GM12878 (cell line): ENCODE measurements around the gene TOPORS. TPM values are rescaled to one million over a fixed set of nuclear protein-coding genes. Genes with fewer than 3 reads are reported as not detected.
"Not testable (repeated sequence)": the region's sequence is repeated elsewhere in the genome, so short reads cannot be mapped to it uniquely, and the experiment has no call there.

Source experiments
- ATAC-seq: fragments of 200-7000 bp; cut with Tn5 transposase; 3 replicates; pipeline ENCODE4 v1.9.1; 2020; ENCODE audit warnings: mild to moderate bottlenecking, moderate library complexity
- BruUV-seq: library from RNA; stranded (reverse); fragments of 400-500 nt; replicated peaks from 2 replicates; lab custom pipeline; 2021; lab: Mats Ljungman, UMichigan
- CTCF ChIA-PET: fragments of 300-600 bp; sonication (Branson Sonifier 250); formaldehyde crosslinking; extraction: SDS; loops from one replicate; lab custom pipeline; 2021; ENCODE audit warnings: inconsistent platforms; lab: Yijun Ruan, JAX
- POLR2A ChIA-PET: fragments of 350-600 bp; formaldehyde crosslinking; extraction: SDS; loops from one replicate; lab custom pipeline; 2021; ENCODE audit warnings: inconsistent platforms; lab: Charles Lee
- RAD21 ChIA-PET: fragments of 300-600 bp; sonication (Branson Sonifier 250); formaldehyde crosslinking; loops from one replicate; lab custom pipeline; 2023; ENCODE audit warnings: antibody characterized with exemption; ENCODE audit not compliant: unreplicated experiment; lab: Charles Lee
- SMC1A ChIA-PET: fragments of 300-600 bp; sonication (Branson Sonifier 250); formaldehyde crosslinking; loops from one replicate; lab custom pipeline; 2023; ENCODE audit not compliant: unreplicated experiment, uncharacterized antibody; lab: Charles Lee
- DNase-seq: peaks from one replicate; pipeline ENCODE4 v3.0.0-alpha.2; 2011; ENCODE audit warnings: low read depth, low spot score
- FAIRE-seq: peaks from 3 replicates; lab custom pipeline; 2011; peaks lifted over from hg19 to GRCh38; lab: Jason Lieb, UNC
- H2AFZ ChIP-seq: 2 replicates; pipeline ENCODE4 v1.6.0; 2011; ENCODE audit warnings: low read depth, low read length, control low read depth; ENCODE audit not compliant: control insufficient read depth
- H3K27ac ChIP-seq: 2 replicates; pipeline ENCODE4 v1.5.1; 2011; ENCODE audit warnings: control low read depth; ENCODE audit not compliant: control insufficient read depth, insufficient read depth
- H3K27me3 ChIP-seq, 2 experiments: replicated peaks in 1 of 2; 2 replicates each; pipeline versions ENCODE4 v1.6.0 to v1.6.1; 2011; ENCODE audit warnings: low read length in 1 of 2; ENCODE audit not compliant: control insufficient read depth in 2 of 2, insufficient read depth in 2 of 2
- H3K36me3 ChIP-seq, 2 experiments: 2 replicates each; pipeline ENCODE4 v1.5.1; 2011; ENCODE audit warnings: low read length in 1 of 2; ENCODE audit not compliant: control insufficient read depth in 2 of 2, insufficient read depth in 2 of 2
- H3K4me1 ChIP-seq: 2 replicates; pipeline ENCODE4 v1.6.1; 2011; ENCODE audit warnings: mild to moderate bottlenecking, low read length, moderate library complexity, mixed read lengths; ENCODE audit not compliant: control insufficient read depth, insufficient read depth
- H3K4me2 ChIP-seq: 2 replicates; pipeline ENCODE4 v1.6.0; 2011; ENCODE audit warnings: control low read depth; ENCODE audit not compliant: control insufficient read depth, insufficient read depth
- H3K4me3 ChIP-seq: fragments of 200-600 bp; sonication (generic); 2 replicates; pipeline ENCODE4 v1.5.1; 2016
- H3K79me2 ChIP-seq: 2 replicates; pipeline ENCODE4 v1.6.0; 2011; ENCODE audit warnings: low read length; ENCODE audit not compliant: control insufficient read depth, insufficient read depth
- H3K9ac ChIP-seq: 2 replicates; pipeline ENCODE4 v1.8.0; 2011; ENCODE audit warnings: low read length, control low read depth, mixed read lengths; ENCODE audit not compliant: control insufficient read depth, insufficient read depth
- H3K9me3 ChIP-seq: replicated peaks from 3 replicates; pipeline ENCODE4 v1.5.1; 2011; ENCODE audit warnings: mild to moderate bottlenecking, low read length; ENCODE audit not compliant: control insufficient read depth, insufficient read depth
- H4K20me1 ChIP-seq: 2 replicates; pipeline ENCODE4 v1.6.0; 2011; ENCODE audit not compliant: control insufficient read depth, insufficient read depth
- MTA3 ChIP-seq: IDR thresholded peaks from 2 replicates; pipeline ENCODE4 v1.6.1; 2012; ENCODE audit warnings: low read length, inconsistent platforms, borderline replicate concordance
- WGBS: methylation state at CpG from one replicate; pipeline ENCODE4 v1.1.6; 2016; ENCODE audit warnings: low lambda C conversion rate; ENCODE audit not compliant: insufficient replicate concordance, insufficient coverage; ENCODE audit errors: missing lambda C conversion rate; 5-methylcytosine and 5-hydroxymethylcytosine counted together
- in situ Hi-C: fragments of 300-500 bp; cut with MboI; formaldehyde crosslinking; loops from 9 replicates; pipeline ENCODE4 v1.14.3; 2018; ENCODE audit warnings: mixed read lengths
- intact Hi-C: fragments of 100-400 bp; cut with micrococcal nuclease; formaldehyde crosslinking; loops from one replicate; pipeline ENCODE4 v1.14.2; 2022; ENCODE audit not compliant: unreplicated experiment
- polyA plus RNA-seq, 11 experiments: library from polyadenylated mRNA; depleted of rRNA in 4 of 11; unstranded in 6 of 11; stranded (reverse) in 5 of 11; fragments of >200 nt; fragmentation: Nextera tagmentation in 4 of 11; fragmentation: Illumina TruSeq in 1 of 11; extraction: Ambion mirVana in 4 of 11; extraction: Trizol in 1 of 11; gene quantifications; 1 replicate in 1 of 11; 2 replicates in 10 of 11; pipeline versions ENCODE4 v1.2.1 to v1.2.3, GENCODE V29; 2011 to 2016; ENCODE audit warnings: inconsistent platforms in 2 of 11, missing spikeins in 2 of 11, low read depth in 1 of 11
- total RNA-seq, 4 experiments: library from RNA; depleted of rRNA in 3 of 4; stranded (reverse); fragments of >200 nt in 3 of 4; fragmentation: Illumina TruSeq in 1 of 4; extraction: Trizol in 1 of 4; gene quantifications; 2 replicates each; pipeline versions ENCODE4 v1.2.1 to v1.2.3, GENCODE V29; 2013 to 2021
- TF ChIP-seq, protein P1 (sequence below), 3 experiments: IDR thresholded peaks in 2 of 3; conservative IDR thresholded peaks in 1 of 3; 2 replicates each; pipeline ENCODE4 v1.5.1; 2011; ENCODE audit warnings: low read depth in 3 of 3, low read length in 3 of 3, mild to moderate bottlenecking in 3 of 3, control low read depth in 2 of 3, moderate library complexity in 2 of 3, inconsistent platforms in 1 of 3, mixed read lengths in 1 of 3; ENCODE audit not compliant: control insufficient read depth in 2 of 3, insufficient read depth in 1 of 3; ENCODE audit errors: extremely low read depth in 1 of 3
- TF ChIP-seq, protein P2 (sequence below): fragments of 150-350 bp; IDR thresholded peaks from 2 replicates; pipeline ENCODE4 v1.6.1; 2016; ENCODE audit warnings: low read depth, low read length

The TOPORS gene
- total and polyA plus RNA-seq, 10 of the 15 experiments (the other 5 are each of a cell fraction or from before 2014, with no cell fraction given), result 6.0 to 27.8 (median 14.3) TPM

DNA sequence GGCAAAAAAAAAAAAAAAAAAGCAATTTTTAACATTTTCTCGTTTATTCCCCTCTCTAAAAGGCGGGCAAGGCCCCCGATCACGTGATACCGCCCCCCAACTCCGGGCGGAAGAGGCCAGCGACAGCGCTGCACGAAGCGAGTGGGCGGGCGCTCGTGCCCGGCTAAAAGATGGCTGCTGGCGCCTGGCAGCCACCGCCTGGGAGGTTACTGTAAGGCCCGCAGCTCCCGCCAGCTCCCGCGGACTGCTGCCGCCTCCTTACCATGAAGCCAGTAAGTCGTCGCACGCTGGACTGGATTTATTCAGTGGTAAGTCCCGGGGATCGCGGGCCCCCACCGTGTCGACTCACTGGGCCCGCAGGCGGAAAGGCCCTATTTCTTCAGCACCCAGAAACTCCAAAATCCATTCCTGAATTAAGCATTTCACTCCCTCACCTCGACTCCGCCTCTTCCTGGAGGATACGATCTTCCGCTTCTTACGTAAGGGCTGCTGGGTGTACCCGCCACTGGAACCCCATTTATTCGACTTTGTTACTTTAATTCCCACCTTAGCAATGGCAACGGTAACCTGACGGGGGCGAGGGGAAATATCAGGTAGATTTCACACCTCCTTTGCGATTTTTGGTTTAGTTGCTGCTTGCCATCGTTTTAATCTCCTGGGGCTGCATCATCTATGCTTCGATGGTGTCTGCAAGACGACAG lies at the start of gene TOPORS, which contains the start of gene SMIM27 (continued):
- TF ChIP-seq, protein P1, sequence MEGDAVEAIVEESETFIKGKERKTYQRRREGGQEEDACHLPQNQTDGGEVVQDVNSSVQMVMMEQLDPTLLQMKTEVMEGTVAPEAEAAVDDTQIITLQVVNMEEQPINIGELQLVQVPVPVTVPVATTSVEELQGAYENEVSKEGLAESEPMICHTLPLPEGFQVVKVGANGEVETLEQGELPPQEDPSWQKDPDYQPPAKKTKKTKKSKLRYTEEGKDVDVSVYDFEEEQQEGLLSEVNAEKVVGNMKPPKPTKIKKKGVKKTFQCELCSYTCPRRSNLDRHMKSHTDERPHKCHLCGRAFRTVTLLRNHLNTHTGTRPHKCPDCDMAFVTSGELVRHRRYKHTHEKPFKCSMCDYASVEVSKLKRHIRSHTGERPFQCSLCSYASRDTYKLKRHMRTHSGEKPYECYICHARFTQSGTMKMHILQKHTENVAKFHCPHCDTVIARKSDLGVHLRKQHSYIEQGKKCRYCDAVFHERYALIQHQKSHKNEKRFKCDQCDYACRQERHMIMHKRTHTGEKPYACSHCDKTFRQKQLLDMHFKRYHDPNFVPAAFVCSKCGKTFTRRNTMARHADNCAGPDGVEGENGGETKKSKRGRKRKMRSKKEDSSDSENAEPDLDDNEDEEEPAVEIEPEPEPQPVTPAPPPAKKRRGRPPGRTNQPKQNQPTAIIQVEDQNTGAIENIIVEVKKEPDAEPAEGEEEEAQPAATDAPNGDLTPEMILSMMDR (IDR thresholded peaks at IDR 0.05 in 2 of 3, conservative IDR thresholded peaks at IDR 0.05 in 1 of 3; ENCODE audit: control insufficient read depth in 2 of 3, extremely low read depth in 1 of 3, insufficient read depth in 1 of 3, low read depth in 3 of 3, low read length in 3 of 3), result no peak
- TF ChIP-seq, protein P2, sequence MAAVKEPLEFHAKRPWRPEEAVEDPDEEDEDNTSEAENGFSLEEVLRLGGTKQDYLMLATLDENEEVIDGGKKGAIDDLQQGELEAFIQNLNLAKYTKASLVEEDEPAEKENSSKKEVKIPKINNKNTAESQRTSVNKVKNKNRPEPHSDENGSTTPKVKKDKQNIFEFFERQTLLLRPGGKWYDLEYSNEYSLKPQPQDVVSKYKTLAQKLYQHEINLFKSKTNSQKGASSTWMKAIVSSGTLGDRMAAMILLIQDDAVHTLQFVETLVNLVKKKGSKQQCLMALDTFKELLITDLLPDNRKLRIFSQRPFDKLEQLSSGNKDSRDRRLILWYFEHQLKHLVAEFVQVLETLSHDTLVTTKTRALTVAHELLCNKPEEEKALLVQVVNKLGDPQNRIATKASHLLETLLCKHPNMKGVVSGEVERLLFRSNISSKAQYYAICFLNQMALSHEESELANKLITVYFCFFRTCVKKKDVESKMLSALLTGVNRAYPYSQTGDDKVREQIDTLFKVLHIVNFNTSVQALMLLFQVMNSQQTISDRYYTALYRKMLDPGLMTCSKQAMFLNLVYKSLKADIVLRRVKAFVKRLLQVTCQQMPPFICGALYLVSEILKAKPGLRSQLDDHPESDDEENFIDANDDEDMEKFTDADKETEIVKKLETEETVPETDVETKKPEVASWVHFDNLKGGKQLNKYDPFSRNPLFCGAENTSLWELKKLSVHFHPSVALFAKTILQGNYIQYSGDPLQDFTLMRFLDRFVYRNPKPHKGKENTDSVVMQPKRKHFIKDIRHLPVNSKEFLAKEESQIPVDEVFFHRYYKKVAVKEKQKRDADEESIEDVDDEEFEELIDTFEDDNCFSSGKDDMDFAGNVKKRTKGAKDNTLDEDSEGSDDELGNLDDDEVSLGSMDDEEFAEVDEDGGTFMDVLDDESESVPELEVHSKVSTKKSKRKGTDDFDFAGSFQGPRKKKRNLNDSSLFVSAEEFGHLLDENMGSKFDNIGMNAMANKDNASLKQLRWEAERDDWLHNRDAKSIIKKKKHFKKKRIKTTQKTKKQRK, result no peak
- peak; percentile 22; the same call in 1 of the 2 replicates for TF ChIP-seq MTA3

DNA sequence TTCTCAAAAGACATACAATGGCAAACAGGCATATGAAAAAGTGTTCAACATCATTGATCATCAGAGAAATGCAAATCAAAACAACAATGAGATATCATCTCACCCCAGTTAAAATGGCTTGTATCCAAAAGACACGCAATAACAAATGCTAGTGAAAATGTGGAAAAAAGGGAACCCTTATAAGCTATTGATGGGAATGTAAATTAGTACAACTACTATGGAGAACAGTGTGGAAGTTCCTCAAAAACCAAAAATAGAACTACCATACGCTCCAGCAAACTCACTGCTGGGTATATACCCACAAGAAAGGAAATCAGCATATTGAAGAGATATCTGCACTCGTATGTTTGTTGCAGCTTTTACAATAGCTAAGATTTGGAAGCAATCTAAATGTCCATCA lies 46.6 kb upstream of the TOPORS start:
- RAD21 ChIA-PET, SMC1A ChIA-PET, H4K20me1 ChIP-seq, FAIRE-seq, H3K4me2 ChIP-seq, H3K36me3 ChIP-seq, H3K27ac ChIP-seq, BruUV-seq, H3K4me3 ChIP-seq, H2AFZ ChIP-seq, POLR2A ChIA-PET, DNase-seq, intact Hi-C loops, H3K9ac ChIP-seq, H3K79me2 ChIP-seq, H3K4me1 ChIP-seq, H3K9me3 ChIP-seq, H3K27me3 ChIP-seq, in situ Hi-C loops, ATAC-seq: not testable (repeated sequence)
- WGBS, result 15% methylated on average over 3 of the region's 3 CpGs
- CTCF ChIA-PET, result interaction anchor here (1.6 to 1.9 kb wide), 2 partner anchors 9 to 19 kb away, joined by 5 to 8 read pairs; no protein-coding TSS in a partner anchor
